Cardiac muscle cell (in vitro differentiated cells and primary cell): ENCODE data around the gene SLA2. TPM values are rescaled to one million over a fixed set of nuclear protein-coding genes. Genes with fewer than 3 reads are reported as not detected.
"Not testable (repeated sequence)": the region's sequence is repeated elsewhere in the genome, so short reads cannot be mapped to it uniquely, and the experiment has no call there.

Experiments
- DNase-seq, 2 donors: peaks; one replicate each; pipeline versions ENCODE4 v3.0.0 to v3.0.0-alpha.2; 2010 to 2017; ENCODE audit warnings: low read depth in 1 of 2, low spot score in 1 of 2
- H3K27ac ChIP-seq: fragments of 200-600 bp; sonication (generic); 2 replicates; pipeline ENCODE4 v1.5.1; 2016
- H3K27me3 ChIP-seq: fragments of 200-600 bp; sonication (generic); 2 replicates; pipeline ENCODE4 v1.6.0; 2016; ENCODE audit warnings: control low read depth
- H3K36me3 ChIP-seq: fragments of 200-600 bp; sonication (generic); 2 replicates; pipeline ENCODE4 v1.5.1; 2016; ENCODE audit warnings: control low read depth
- H3K4me1 ChIP-seq: fragments of 200-600 bp; sonication (generic); 2 replicates; pipeline ENCODE4 v1.8.1; 2017; ENCODE audit warnings: low read depth, mild to moderate bottlenecking, mixed run types
- H3K4me3 ChIP-seq: fragments of 200-600 bp; sonication (generic); 2 replicates; pipeline ENCODE4 v1.5.1; 2016; ENCODE audit warnings: mild to moderate bottlenecking
- H3K9me3 ChIP-seq: fragments of 200-600 bp; sonication (generic); 2 replicates; pipeline ENCODE4 v1.5.1; 2017; ENCODE audit warnings: low read depth, mild to moderate bottlenecking, control low read depth
- polyA plus RNA-seq: library from polyadenylated mRNA; unstranded; fragments of >200 nt; fragmentation: Nextera tagmentation; extraction: Ambion mirVana; gene quantifications from 2 replicates; pipeline ENCODE4 v1.2.1, GENCODE V29; 2016
- total RNA-seq: library from RNA; depleted of rRNA; stranded (reverse); fragments of >200 nt; gene quantifications from 2 replicates; pipeline ENCODE4 v1.2.3, GENCODE V29; 2016
- TF ChIP-seq, protein P1 (sequence below): IDR thresholded peaks from 2 replicates; pipeline ENCODE4 v1.5.1; 2012; ENCODE audit warnings: low read depth, mild to moderate bottlenecking, low read length

Gene SLA2
- total and polyA plus RNA-seq, 2 experiments from 2014 or later = 0.21 TPM; not detected in 1

DNA sequence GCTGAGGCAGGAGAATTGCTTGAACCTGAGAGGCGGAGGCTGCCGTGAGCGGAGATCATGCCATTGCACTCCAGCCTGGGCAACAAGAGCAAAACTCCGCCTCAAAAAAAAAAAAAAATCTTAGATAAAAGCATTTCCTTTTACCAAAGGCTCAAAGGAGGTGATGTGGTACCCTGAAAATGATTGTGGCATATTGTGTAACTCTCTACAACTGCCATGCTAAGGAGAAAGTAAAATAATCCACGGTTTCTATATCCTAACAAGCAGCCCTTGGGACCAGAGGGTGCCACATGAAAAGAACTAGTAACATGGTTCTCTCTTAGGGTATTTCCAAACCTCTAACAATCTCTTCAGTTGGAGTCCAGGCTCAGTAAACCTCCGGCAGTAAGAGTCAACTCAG lies 38.8 kb upstream of the SLA2 start:
- no peaks in the 10 kb centered on the region for H3K27me3 ChIP-seq
- no peaks in the 10 kb centered on the region for H3K36me3 ChIP-seq
- H3K27ac ChIP-seq = no peak overlapping the region
- H3K4me1 ChIP-seq = no peaks in the 10 kb centered on the region
- TF ChIP-seq, protein P1, sequence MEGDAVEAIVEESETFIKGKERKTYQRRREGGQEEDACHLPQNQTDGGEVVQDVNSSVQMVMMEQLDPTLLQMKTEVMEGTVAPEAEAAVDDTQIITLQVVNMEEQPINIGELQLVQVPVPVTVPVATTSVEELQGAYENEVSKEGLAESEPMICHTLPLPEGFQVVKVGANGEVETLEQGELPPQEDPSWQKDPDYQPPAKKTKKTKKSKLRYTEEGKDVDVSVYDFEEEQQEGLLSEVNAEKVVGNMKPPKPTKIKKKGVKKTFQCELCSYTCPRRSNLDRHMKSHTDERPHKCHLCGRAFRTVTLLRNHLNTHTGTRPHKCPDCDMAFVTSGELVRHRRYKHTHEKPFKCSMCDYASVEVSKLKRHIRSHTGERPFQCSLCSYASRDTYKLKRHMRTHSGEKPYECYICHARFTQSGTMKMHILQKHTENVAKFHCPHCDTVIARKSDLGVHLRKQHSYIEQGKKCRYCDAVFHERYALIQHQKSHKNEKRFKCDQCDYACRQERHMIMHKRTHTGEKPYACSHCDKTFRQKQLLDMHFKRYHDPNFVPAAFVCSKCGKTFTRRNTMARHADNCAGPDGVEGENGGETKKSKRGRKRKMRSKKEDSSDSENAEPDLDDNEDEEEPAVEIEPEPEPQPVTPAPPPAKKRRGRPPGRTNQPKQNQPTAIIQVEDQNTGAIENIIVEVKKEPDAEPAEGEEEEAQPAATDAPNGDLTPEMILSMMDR = no peak
- H3K9me3 ChIP-seq = no peaks in the 10 kb centered on the region
- no peak for DNase-seq
- no peak overlapping the region for H3K4me3 ChIP-seq

DNA sequence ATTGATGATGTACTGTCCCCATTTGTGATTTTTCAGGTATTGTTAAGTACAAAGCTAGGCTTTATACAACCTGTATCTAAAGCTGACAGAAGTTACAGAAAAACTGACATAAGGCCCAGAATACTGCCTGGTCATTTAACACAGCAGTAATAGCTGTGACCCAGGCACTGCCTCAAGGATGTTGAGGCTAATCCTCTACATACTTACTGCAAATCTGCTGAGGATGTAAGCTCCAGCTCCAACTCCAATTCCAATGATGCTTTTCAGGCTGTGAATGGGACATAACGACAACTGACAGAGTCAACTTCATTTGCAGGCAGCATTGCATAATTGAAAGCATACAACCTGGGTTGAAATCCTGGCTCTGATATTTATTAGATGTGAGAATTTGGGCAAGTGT lies 36.3 kb upstream of the SLA2 start:
- TF ChIP-seq, protein P1 = no peak
- Histone ChIP-seq H3K4me3 (no peak overlapping the region), H3K27ac (no peak overlapping the region), H3K9me3 (no peaks in the 10 kb centered on the region), H3K27me3 (no peaks in the 10 kb centered on the region), H3K36me3 (no peaks in the 10 kb centered on the region), H3K4me1 (no peaks in the 10 kb centered on the region)
- no peak for DNase-seq

DNA sequence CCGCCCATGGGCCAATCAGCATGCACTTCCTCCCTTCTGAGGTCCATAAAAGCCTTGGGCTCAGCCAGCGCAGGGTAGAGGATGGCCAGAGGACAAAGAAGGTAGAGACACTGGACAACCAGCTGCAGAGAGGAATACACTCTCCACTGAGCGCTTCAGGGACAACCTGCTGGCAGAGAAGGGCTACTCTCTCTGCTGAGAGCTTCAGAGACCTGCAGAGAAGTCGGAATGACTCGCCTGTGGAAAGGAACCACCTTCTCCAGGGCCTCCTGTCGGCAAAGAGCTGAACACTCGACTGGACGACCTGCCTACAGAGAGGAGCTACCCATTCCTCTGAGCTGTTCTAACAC lies 31.4 kb upstream of the SLA2 start:
- Histone ChIP-seq H3K27me3 (no peaks in the 10 kb centered on the region), H3K4me3 (peak overlapping the region; percentile 79), H3K9me3 (no peaks in the 10 kb centered on the region), H3K4me1 (no peaks in the 10 kb centered on the region), H3K27ac (peak overlapping the region; percentile 71), H3K36me3 (no peaks in the 10 kb centered on the region)
- no peak for DNase-seq
- TF ChIP-seq, protein P1 = no peak

DNA sequence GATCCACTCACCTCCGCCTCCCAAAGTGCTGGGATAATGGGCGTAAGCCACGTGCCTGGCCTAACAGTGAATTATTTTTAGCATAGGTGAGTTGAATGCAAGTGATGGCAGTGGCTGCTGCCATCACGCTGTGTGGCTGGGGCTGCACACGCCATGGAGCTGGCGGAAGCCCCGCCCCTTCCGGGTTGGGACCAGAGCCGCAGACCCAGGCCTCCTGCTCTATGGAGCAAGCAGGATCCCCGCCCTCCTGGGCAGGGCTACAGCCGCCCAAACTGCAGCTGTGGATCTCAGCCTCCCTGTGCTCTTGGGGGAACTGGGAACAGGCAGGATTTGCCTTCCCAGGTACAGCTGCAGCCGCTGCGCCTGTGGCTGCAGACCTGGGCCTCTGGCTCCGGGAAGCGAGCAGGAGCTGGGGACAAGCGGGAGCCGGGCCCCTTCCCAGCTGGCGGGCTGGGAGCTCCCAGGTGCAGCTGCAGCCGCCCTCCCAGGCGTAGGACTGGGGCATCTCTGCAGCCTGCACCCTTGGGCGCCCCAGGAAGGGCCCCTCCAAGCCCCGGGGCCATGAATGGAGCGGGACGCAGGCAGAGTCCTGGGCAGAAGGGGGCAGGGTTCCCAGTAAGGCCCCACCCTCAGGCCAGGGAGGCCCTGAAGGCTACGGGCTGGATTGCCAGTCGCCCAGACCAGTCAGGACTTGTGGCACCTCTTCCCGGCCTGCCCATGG lies 30.9 kb upstream of the SLA2 start:
- H3K27ac ChIP-seq = peak overlapping the region; percentile 55
- H3K36me3 ChIP-seq = no peaks in the 10 kb centered on the region
- H3K9me3 ChIP-seq = no peaks in the 10 kb centered on the region
- H3K4me1 ChIP-seq = no peaks in the 10 kb centered on the region
- peak overlapping the region; percentile 79 for H3K4me3 ChIP-seq
- peak in 1 of 2 donors; percentile 93 for DNase-seq
- H3K27me3 ChIP-seq = no peaks in the 10 kb centered on the region
- TF ChIP-seq, protein P1 = no peak

DNA sequence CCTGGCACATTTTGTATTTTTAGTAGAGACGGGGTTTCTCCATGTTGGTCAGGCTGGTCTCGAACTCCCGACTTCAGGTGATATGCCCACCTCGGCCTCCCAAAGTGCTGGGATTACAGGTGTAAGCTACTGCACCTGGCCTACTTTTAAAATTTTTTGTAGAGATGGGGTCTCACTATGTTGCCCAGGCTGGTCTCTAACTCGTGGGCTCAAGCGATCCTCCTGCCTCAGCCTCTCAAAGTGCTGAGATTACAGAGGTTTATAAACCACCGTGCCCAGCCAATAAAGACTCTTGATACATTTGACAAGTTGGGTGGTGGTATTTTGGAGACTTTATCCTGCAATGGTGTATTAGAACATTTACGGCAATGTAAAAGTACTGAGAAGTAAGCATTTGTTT lies 29.5 kb upstream of the SLA2 start:
- not testable (repeated sequence) for H3K9me3 ChIP-seq, H3K4me3 ChIP-seq, H3K36me3 ChIP-seq, H3K27ac ChIP-seq, H3K27me3 ChIP-seq, H3K4me1 ChIP-seq, DNase-seq

DNA sequence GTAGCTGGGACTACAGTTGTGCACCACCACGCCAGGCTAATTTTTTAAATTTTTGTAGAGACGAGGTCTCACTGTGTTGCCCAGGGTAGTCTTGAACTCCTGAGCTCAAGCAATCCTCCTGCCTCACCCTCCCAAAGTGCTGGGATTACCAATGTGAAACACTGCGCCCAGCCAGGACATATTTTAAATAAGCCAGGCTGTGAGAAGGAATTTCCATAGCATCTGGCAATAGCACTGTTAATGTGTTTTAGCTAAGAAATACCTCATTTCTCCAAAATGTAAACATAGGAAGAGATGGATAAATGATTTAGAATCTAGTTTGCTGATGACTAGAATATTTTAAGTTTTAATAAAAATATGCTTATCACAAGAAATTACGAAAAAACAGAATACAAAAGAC lies 27.0 kb upstream of the SLA2 start:
- Histone ChIP-seq H3K27me3 (no peaks in the 10 kb centered on the region), H3K4me1 (no peaks in the 10 kb centered on the region), H3K9me3 (no peaks in the 10 kb centered on the region), H3K36me3 (no peaks in the 10 kb centered on the region), H3K4me3 (no peak overlapping the region), H3K27ac (no peak overlapping the region)
- no peak for DNase-seq
- TF ChIP-seq, protein P1 = no peak
